Epithelial cell of proximal tubule (primary cell): ENCODE measurements around the gene ETV1. TPM values are rescaled to one million over a fixed set of nuclear protein-coding genes. Genes with fewer than 3 reads are reported as not detected.

Source experiments
- DNase-seq: peaks from one replicate; pipeline ENCODE4 v3.0.0-alpha.2; 2011; ENCODE audit warnings: low read depth
- H3K4me3 ChIP-seq: 2 replicates; pipeline ENCODE4 v1.5.1; 2011; ENCODE audit warnings: low read depth, mild to moderate bottlenecking, low read length
- total RNA-seq: library from RNA; depleted of rRNA; stranded (reverse); fragments of >200 nt; gene quantifications from 2 replicates; pipeline ENCODE4 v1.2.3, GENCODE V29; 2015
- TF ChIP-seq, protein P1 (sequence below): conservative IDR thresholded peaks from 2 replicates; pipeline ENCODE4 v1.5.1; 2012; ENCODE audit warnings: low read depth, mild to moderate bottlenecking, low read length

The ETV1 gene
- total RNA-seq, 1 donor from 2014 or later: 5.1 TPM

- no peak overlapping the region for H3K4me3 ChIP-seq
- TF ChIP-seq, protein P1, sequence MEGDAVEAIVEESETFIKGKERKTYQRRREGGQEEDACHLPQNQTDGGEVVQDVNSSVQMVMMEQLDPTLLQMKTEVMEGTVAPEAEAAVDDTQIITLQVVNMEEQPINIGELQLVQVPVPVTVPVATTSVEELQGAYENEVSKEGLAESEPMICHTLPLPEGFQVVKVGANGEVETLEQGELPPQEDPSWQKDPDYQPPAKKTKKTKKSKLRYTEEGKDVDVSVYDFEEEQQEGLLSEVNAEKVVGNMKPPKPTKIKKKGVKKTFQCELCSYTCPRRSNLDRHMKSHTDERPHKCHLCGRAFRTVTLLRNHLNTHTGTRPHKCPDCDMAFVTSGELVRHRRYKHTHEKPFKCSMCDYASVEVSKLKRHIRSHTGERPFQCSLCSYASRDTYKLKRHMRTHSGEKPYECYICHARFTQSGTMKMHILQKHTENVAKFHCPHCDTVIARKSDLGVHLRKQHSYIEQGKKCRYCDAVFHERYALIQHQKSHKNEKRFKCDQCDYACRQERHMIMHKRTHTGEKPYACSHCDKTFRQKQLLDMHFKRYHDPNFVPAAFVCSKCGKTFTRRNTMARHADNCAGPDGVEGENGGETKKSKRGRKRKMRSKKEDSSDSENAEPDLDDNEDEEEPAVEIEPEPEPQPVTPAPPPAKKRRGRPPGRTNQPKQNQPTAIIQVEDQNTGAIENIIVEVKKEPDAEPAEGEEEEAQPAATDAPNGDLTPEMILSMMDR: no peak
- DNase-seq: no peak
Observed at GRCh38 chr7:13875496-13876074, 113.9 kb downstream of the ETV1 start.

DNA sequence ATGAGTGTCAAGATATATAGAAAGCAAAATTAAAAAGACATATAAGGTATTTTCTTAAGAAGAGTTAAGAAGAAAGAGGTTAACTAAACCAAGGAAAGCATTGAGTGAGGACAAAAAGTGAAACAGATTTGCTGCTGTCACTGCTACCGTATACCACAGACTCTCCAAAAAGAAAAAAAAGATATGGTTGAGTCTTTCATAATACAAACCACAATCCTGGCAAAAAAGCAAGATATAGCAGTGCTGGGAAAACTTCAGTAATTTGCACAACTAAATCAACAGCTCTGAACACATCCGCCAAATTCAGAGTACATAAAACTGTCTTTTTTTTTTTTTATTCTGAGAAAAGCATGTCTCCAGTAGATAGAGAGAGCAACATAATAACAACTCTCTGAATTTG is 114.7 kb downstream of the ETV1 start:
- TF ChIP-seq, protein P1: no peak
- no peak for DNase-seq
- H3K4me3 ChIP-seq: no peak overlapping the region

DNA sequence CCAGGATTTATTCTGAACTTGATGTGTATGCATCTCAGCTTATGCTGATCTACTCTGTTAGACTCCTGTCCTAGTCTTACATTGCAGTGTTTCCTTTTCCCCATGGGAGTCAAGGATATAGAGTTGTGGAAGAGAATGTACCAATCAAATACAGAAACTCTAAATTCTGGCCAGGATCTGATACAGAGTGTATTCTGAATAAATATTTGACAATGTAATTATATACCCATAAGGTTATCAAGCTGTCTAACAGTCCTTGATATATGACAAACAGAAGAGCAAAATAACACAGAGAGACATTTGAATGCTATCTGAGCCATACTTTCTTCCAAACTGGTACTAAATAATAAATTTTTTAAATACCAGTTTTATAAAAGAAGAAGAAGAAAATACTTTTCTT is 116.8 kb downstream of the ETV1 start:
- no peak overlapping the region for H3K4me3 ChIP-seq
- TF ChIP-seq, protein P1: no peak
- no peak for DNase-seq

GRCh38 chr7:13871008-13871407 is 118.5 kb downstream of the ETV1 start:
- H3K4me3 ChIP-seq: no peak overlapping the region
- TF ChIP-seq, protein P1: no peak
- DNase-seq: no peak

DNA sequence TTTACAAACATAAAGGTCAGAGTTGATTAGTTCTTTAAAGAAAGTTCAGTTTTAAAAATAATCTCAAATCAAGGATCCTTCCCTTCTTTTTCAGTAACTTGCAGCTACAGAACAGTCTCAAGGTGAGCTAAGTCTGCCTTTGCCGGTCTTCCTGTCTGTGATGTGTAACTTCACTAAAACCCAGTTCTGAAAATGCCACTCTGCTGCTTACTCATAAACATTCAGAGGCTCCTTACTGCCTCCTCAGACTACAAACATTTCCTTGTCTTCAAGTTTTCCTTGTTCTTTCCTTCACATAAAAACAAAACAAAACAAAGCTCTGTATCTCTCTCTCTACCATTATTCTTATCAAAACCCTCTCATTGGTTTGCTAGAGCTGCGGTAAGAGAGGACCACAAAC is 128.7 kb downstream of the ETV1 start:
- H3K4me3 ChIP-seq: no peak overlapping the region
- no peak for DNase-seq
- TF ChIP-seq, protein P1: no peak

DNA sequence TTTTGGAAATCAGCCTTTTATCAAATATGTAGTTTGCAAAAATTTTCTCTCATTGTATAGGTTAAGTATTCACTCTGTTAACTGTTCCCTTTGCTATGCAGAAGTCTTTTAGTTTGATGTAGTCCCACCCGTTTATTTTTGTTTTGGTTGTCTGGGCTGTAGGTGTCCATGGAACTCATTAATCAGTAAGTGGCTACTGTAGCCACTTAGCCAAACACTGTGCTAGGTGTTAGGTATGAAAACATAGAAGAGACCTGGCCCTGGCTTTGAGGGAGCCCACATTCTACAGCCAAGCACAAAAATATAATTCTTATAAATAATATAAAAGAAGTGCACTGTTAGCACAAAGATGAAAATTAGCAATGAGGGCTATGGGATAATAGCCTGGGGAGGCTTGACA is 133.5 kb downstream of the ETV1 start:
- TF ChIP-seq, protein P1: no peak
- H3K4me3 ChIP-seq: no peak overlapping the region
- no peak for DNase-seq

DNA sequence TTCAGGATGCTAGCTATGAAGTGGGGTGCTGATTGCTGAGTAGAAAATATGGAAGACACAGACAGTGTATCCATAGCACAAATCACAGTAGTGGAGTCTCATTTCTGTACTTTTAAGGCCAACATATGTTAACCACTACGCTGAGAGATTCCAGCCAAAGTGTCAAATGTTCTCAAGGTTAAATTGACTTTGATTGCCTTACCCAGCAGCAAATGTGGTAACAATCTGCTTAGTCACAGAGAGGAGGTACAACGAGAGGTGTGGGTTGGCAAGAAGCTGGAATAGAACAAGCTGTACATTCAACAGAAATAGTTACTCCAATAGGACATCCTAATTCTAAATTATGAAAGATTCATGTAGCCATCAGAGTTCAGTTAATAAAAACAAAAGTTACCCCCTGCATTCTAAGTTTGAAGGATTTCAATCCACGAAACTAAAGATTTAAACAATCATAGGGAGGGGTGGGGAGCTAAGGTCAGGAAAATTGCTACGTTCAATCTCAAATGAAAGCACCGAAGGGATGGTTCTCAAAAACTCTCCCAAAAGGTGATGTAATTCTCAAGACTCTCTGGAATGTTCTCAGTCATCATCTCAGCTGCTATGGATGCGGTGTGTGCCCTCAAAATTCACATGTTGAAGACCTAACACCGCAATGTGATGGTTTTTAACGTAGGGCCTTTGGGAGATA is 137.0 kb downstream of the ETV1 start:
- TF ChIP-seq, protein P1: no peak
- H3K4me3 ChIP-seq: no peak overlapping the region
- no peak for DNase-seq
